Activated CD8-positive, alpha-beta memory T cell treated with anti-CD3 and anti-CD28 coated beads, Interleukin-2, amount 10 ng/mL, durations not matched to agents 7 days and 5 days (primary cell): ENCODE measurements around the gene ORM1. TPM values are rescaled to one million over a fixed set of nuclear protein-coding genes. Genes with fewer than 3 reads are reported as not detected.

ENCODE experiments used
- ATAC-seq: fragments of 150-1000 bp; cut with Tn5 transposase; one replicate; pipeline ENCODE4 v1.10.0; 2021; ENCODE audit warnings: moderate library complexity
- CTCF ChIA-PET: fragments of 350-600 bp; sonication (Branson Sonifier 250); formaldehyde crosslinking; loops from one replicate; lab custom pipeline; 2021; ENCODE audit warnings: antibody characterized with exemption; lab: Charles Lee
- DNase-seq: peaks from one replicate; pipeline ENCODE4 v3.0.0-alpha.2; 2020
- H3K27ac Mint-ChIP-seq: one replicate; pipeline ENCODE4 v1.8.0; 2021; ENCODE audit warnings: mild to moderate bottlenecking, mixed read lengths
- H3K27me3 Mint-ChIP-seq: one replicate; pipeline ENCODE4 v1.8.0; 2021; ENCODE audit warnings: mixed read lengths
- H3K36me3 Mint-ChIP-seq: one replicate; pipeline ENCODE4 v1.8.0; 2021; ENCODE audit warnings: mild to moderate bottlenecking, mixed read lengths
- H3K4me1 Mint-ChIP-seq: one replicate; pipeline ENCODE4 v1.8.0; 2021; ENCODE audit warnings: mixed read lengths
- H3K4me3 Mint-ChIP-seq: one replicate; pipeline ENCODE4 v1.8.0; 2021; ENCODE audit warnings: mild to moderate bottlenecking, moderate library complexity, mixed read lengths
- H3K9me3 Mint-ChIP-seq: one replicate; pipeline ENCODE4 v1.8.0; 2022; ENCODE audit warnings: low read depth, mixed read lengths
- total RNA-seq, 2 experiments: library from RNA; stranded (reverse); gene quantifications; one replicate each; pipeline ENCODE4 v1.2.3, GENCODE V29; 2021

Gene ORM1
- total RNA-seq, 2 experiments from 2014 or later, result not detected

DNA sequence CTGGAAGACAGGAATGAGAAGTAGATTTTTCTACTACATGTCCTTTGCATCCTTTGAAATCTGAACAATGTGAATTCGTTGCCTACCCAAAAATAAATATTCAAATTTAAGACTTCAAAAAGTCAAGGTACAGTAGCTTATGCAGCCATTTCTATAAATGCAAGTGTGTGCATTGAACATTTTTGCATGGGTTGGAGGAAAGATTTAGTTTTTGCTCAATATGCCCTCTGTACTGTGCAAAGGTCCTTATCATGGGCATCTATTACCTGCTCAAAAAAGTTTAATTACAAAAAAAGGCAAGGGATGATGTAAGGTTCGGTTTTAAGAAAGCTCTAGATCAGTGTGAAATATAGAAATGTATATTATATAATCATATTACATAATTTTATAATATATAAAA, 42.3 kb downstream of the ORM1 start:
- DNase-seq (no peak), ATAC-seq (no peak)
- Mint-ChIP-seq H3K4me3 (no peak overlapping the region), H3K9me3 (no peaks in the 10 kb centered on the region), H3K36me3 (peaks cover 93% of the 10 kb centered on the region), H3K4me1 (peaks cover 92% of the 10 kb centered on the region), H3K27me3 (no peaks in the 10 kb centered on the region), H3K27ac (peak overlapping the region; percentile 89)
- CTCF ChIA-PET, result interaction anchor here (0.7 to 7.3 kb wide), 7 partner anchors 9 to 222 kb away, joined by 3 to 135 read pairs (median 4); partner anchors contain the start of genes AKNA and ATP6V1G1

DNA sequence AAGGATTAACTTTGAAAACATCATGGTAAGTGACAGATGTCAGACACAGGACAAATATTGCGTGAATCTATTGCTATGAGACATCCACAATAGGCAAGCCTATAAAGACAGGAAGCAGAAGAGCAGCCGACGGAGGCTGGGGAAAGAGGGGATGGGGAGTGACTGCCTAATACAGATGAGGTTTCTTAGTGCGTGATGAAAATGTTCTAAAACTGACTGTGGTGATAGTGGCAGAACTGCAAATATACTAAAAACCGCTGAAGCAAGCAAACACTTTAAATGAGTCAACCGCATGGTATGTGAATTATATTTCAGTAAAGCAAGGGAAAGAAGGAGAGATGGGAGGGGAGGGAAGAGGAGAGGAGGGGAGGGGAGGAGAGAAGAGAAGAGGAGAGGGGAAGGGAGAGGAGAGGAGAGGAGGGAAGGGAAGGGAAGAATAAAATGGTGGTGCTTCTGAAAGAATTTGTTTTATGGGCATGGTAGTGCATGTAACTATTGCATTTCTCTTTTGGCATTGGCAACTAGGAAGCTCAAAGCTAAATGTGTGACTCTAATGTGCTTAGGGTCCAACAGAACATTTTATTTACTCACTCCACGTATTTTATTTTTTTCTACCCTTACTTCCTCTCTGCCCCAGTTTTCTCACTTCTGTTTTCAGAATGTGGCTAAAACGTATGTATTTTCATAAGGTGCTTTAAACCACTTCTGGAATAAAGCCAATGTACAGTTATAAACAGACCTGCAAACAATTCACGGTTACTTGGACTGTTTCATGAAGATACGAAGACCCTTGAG, 43.6 kb downstream of the ORM1 start:
- Mint-ChIP-seq H3K27me3 (no peaks in the 10 kb centered on the region), H3K4me3 (peak overlapping the region; percentile 50), H3K36me3 (peaks cover 91% of the 10 kb centered on the region), H3K27ac (peak overlapping the region; percentile 89), H3K4me1 (peaks cover 91% of the 10 kb centered on the region), H3K9me3 (no peaks in the 10 kb centered on the region)
- ATAC-seq, result peak; percentile 61
- DNase-seq, result peak; percentile 72
- CTCF ChIA-PET, result interaction anchor here (1.4 to 7.3 kb wide), 4 partner anchors 10 to 40 kb away, joined by 3 to 135 read pairs (median 4); partner anchors contain the start of gene AKNA

- Mint-ChIP-seq H3K4me1 (peaks cover 94% of the 10 kb centered on the region), H3K36me3 (peaks cover 90% of the 10 kb centered on the region), H3K4me3 (peak overlapping the region; percentile 50), H3K27me3 (no peaks in the 10 kb centered on the region), H3K27ac (peak overlapping the region; percentile 89), H3K9me3 (no peaks in the 10 kb centered on the region)
- CTCF ChIA-PET, result interaction anchor here (0.6 to 7.3 kb wide), 6 partner anchors 10 to 286 kb away, joined by 3 to 135 read pairs (median 4); partner anchors contain the start of gene AKNA
- DNase-seq (no peak), ATAC-seq (no peak)
Measured at GRCh38 chr9:114367366-114367765, 44.5 kb downstream of the ORM1 start.

- Mint-ChIP-seq H3K4me3 (peak overlapping the region; percentile 50), H3K36me3 (peaks cover 84% of the 10 kb centered on the region), H3K27ac (peak overlapping the region; percentile 89), H3K9me3 (no peaks in the 10 kb centered on the region), H3K4me1 (peaks cover 96% of the 10 kb centered on the region), H3K27me3 (no peaks in the 10 kb centered on the region)
- no peak for DNase-seq
- peak; percentile 8 for ATAC-seq
- CTCF ChIA-PET, result interaction anchor here (0.6 to 7.3 kb wide), 6 partner anchors 10 to 286 kb away, joined by 3 to 135 read pairs (median 4); partner anchors contain the start of gene AKNA
Measured at GRCh38 chr9:114367772-114368569, 45.1 kb downstream of the ORM1 start.

GRCh38 chr9:114369216-114370130, 46.6 kb downstream of the ORM1 start:
- CTCF ChIA-PET, result interaction anchor here (1.0 to 7.3 kb wide), 2 partner anchors 13 to 16 kb away, joined by 3 to 135 read pairs; partner anchors contain the start of gene AKNA
- DNase-seq (no peak), ATAC-seq (no peak)
- no peaks in the 10 kb centered on the region for H3K9me3 Mint-ChIP-seq
- H3K4me1 Mint-ChIP-seq, result peaks cover 96% of the 10 kb centered on the region
- no peaks in the 10 kb centered on the region for H3K27me3 Mint-ChIP-seq
- peaks cover 80% of the 10 kb centered on the region for H3K36me3 Mint-ChIP-seq
- peak overlapping the region; percentile 71 for H3K27ac Mint-ChIP-seq
- H3K4me3 Mint-ChIP-seq, result peak overlapping the region; percentile 3

GRCh38 chr9:114370251-114370967, 47.5 kb downstream of the ORM1 start:
- CTCF ChIA-PET, result interaction anchor here (1.4 to 4.4 kb wide), 2 partner anchors 15 to 23 kb away, joined by 3 to 71 read pairs; partner anchors contain the start of gene AKNA
- H3K27me3 Mint-ChIP-seq, result no peaks in the 10 kb centered on the region
- H3K4me1 Mint-ChIP-seq, result peaks cover 96% of the 10 kb centered on the region
- H3K27ac Mint-ChIP-seq, result peak overlapping the region; percentile 93
- no peak overlapping the region for H3K4me3 Mint-ChIP-seq
- DNase-seq (no peak), ATAC-seq (no peak)
- no peaks in the 10 kb centered on the region for H3K9me3 Mint-ChIP-seq
- peaks cover 80% of the 10 kb centered on the region for H3K36me3 Mint-ChIP-seq

DNA sequence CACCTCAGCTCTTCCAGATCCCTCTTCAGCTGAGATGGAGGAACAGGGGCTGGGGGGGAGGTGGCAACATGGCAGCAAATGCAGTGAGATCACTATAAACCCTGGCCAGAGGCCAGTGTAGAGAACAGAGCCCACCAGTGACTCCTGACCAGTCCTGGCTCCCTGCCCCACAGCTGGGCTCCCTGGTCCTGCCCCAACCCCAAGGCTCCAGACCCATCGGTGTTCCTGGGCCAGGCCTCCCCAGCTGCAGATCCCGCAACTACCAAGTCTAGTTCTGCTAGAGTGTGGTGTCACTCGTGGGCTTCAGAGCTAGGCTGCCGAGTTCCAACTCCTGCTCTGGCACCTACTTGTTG, 48.0 kb downstream of the ORM1 start:
- Mint-ChIP-seq H3K4me1 (peaks cover 96% of the 10 kb centered on the region), H3K27me3 (no peaks in the 10 kb centered on the region), H3K27ac (peak overlapping the region; percentile 93), H3K4me3 (no peak overlapping the region), H3K9me3 (no peaks in the 10 kb centered on the region), H3K36me3 (peaks cover 81% of the 10 kb centered on the region)
- no peak for ATAC-seq
- DNase-seq, result no peak
- CTCF ChIA-PET, result interaction anchor here (1.4 to 4.4 kb wide), 2 partner anchors 15 to 23 kb away, joined by 3 to 71 read pairs; partner anchors contain the start of gene AKNA

GRCh38 chr9:114371343-114371944, 48.5 kb downstream of the ORM1 start:
- no peaks in the 10 kb centered on the region for H3K9me3 Mint-ChIP-seq
- CTCF ChIA-PET, result interaction anchor here (1.4 to 4.4 kb wide), 2 partner anchors 14 to 22 kb away, joined by 3 to 71 read pairs; partner anchors contain the start of gene AKNA
- ATAC-seq (no peak), DNase-seq (no peak)
- peak overlapping the region; percentile 73 for H3K4me3 Mint-ChIP-seq
- H3K4me1 Mint-ChIP-seq, result peaks cover 93% of the 10 kb centered on the region
- H3K27ac Mint-ChIP-seq, result peak overlapping the region; percentile 93
- H3K27me3 Mint-ChIP-seq, result no peaks in the 10 kb centered on the region
- peaks cover 80% of the 10 kb centered on the region for H3K36me3 Mint-ChIP-seq

DNA sequence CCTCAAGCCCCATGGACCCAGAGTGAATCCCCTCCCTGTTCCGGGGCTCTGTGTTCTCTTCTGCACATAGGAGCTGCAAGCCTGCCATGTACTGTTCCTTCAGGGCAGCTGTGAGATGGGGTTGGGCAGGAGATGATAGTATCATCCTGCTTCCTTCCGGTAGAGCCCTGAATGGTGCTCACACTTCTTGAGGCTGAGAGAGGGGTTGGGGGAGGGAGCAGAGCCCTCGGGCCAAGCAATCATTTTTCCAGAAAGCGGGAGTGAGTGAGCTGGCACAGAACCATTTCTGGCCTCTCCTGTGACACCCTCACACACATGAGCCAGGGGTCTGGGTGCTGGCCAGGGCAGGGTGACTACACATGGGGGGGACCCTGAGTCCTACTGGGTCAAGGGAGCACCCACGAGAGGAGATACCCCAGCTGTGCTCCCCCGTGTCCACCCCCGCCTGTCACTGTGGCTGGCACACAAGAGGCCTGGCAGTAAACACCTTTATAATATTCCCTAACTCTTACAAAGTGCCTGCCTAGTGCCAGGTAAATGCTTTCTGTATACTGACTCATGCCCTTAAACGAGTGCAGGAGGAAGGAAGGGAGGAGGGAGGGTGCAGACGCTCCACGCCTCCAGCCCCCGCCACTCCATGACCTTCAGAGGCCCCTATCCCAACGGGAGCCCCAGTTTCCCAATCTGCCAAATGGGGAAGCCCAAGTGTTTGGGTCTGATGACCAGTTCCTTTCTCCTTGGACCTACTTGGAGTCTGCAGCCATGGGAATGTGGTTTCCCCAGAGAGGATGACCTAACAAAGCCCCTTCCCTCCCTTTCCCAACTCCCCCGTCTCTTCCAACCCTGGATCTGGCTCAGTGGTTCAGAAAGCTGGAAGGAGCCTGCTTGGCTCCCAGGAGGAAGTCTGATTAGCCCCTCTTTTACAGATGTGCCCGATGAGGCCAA, 49.3 kb downstream of the ORM1 start:
- Mint-ChIP-seq H3K4me1 (peaks cover 93% of the 10 kb centered on the region), H3K4me3 (peak overlapping the region; percentile 73), H3K36me3 (peaks cover 80% of the 10 kb centered on the region), H3K9me3 (no peaks in the 10 kb centered on the region), H3K27me3 (no peaks in the 10 kb centered on the region), H3K27ac (peak overlapping the region; percentile 93)
- DNase-seq, result peak; percentile 76
- peak; percentile 57 for ATAC-seq
- CTCF ChIA-PET, result interaction anchor here (1.0 to 4.4 kb wide), 7 partner anchors 9 to 43 kb away, joined by 3 to 71 read pairs (median 3); partner anchors contain the start of gene AKNA

DNA sequence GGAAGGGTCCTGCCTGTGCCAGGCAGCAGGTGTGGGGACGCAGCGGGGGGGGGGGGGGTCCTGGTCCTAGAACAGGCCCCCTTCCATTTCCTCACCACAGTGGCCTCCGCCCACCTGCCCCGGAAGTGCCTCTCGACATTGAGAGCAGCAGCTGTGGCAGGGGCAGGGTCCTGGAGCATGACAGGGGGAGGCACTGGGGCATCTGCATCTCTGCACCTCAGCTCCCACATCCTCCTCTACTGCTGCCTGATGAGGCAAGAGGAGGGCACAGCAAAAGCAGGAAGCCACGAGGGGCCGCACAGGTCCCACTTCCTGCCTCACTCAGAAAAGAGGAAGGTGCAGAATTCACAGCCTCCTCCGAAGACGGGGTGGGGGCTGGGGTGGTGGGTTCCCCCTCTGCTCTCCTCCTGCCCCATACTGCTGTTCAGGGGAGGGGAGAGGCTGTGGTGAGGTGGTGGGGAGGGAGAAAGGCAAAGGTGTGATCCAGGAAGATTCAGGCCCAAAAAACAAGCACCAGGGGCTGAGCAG, 50.1 kb downstream of the ORM1 start:
- no peaks in the 10 kb centered on the region for H3K27me3 Mint-ChIP-seq
- H3K9me3 Mint-ChIP-seq, result no peaks in the 10 kb centered on the region
- peak overlapping the region; percentile 73 for H3K4me3 Mint-ChIP-seq
- CTCF ChIA-PET, result interaction anchor here (0.9 to 4.4 kb wide), 8 partner anchors 10 to 42 kb away, joined by 3 to 71 read pairs (median 3); partner anchors contain the start of gene AKNA
- peak; percentile 83 for ATAC-seq
- peak; percentile 96 for DNase-seq
- peaks cover 93% of the 10 kb centered on the region for H3K4me1 Mint-ChIP-seq
- peak overlapping the region; percentile 93 for H3K27ac Mint-ChIP-seq
- H3K36me3 Mint-ChIP-seq, result peaks cover 80% of the 10 kb centered on the region
